ENCODE measurements around the gene DAB2IP.

Gene DAB2IP

GRCh38 chr9:121732389-121732788 is 81.0 kb downstream of the DAB2IP start:
- Histone ChIP-seq H3K27ac (ENCODE audit: low read depth, low read length) (no peak overlapping the region), H4K20me1 (ENCODE audit: low read depth, low read length) (no peaks in the 10 kb centered on the region), H3K79me2 (ENCODE audit: insufficient read depth, low read length) (no peaks in the 10 kb centered on the region), H3K36me3 (ENCODE audit: low read length) (no peaks in the 10 kb centered on the region), H3K27me3 (ENCODE audit: low read length) (no peaks in the 10 kb centered on the region), H3K4me2 (ENCODE audit: low read depth, low read length, poor library complexity, severe bottlenecking) (no peak overlapping the region), H2AFZ (ENCODE audit: low read depth, low read length, severe bottlenecking) (no peak overlapping the region), H3K9me2 (replicated peaks; ENCODE audit: insufficient read depth, low read length) (no peaks in the 10 kb centered on the region), H3K9me3 (ENCODE audit: insufficient read depth, low read length) (no peaks in the 10 kb centered on the region), H3F3A (ENCODE audit: insufficient read depth) (no peaks in the 10 kb centered on the region), H3K4me3 (ENCODE audit: insufficient read depth, low read length, poor library complexity, severe bottlenecking) (no peak overlapping the region), H3K9ac (ENCODE audit: low read length) (no peak overlapping the region)
- TF ChIP-seq EZH2phosphoT487 (conservative IDR thresholded peaks at IDR 0.05; ENCODE audit: low read length) = no peak
- TF ChIP-seq, protein P1, sequence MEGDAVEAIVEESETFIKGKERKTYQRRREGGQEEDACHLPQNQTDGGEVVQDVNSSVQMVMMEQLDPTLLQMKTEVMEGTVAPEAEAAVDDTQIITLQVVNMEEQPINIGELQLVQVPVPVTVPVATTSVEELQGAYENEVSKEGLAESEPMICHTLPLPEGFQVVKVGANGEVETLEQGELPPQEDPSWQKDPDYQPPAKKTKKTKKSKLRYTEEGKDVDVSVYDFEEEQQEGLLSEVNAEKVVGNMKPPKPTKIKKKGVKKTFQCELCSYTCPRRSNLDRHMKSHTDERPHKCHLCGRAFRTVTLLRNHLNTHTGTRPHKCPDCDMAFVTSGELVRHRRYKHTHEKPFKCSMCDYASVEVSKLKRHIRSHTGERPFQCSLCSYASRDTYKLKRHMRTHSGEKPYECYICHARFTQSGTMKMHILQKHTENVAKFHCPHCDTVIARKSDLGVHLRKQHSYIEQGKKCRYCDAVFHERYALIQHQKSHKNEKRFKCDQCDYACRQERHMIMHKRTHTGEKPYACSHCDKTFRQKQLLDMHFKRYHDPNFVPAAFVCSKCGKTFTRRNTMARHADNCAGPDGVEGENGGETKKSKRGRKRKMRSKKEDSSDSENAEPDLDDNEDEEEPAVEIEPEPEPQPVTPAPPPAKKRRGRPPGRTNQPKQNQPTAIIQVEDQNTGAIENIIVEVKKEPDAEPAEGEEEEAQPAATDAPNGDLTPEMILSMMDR (IDR thresholded peaks at IDR 0.05; ENCODE audit: insufficient read depth, low read length, poor library complexity, severe bottlenecking) = no peak

GRCh38 chr9:121732886-121733285 is 81.5 kb downstream of the DAB2IP start:
- Histone ChIP-seq H3K4me3 (ENCODE audit: insufficient read depth, low read length, poor library complexity, severe bottlenecking) (no peak overlapping the region), H3K27me3 (ENCODE audit: low read length) (no peaks in the 10 kb centered on the region), H3K4me2 (ENCODE audit: low read depth, low read length, poor library complexity, severe bottlenecking) (no peak overlapping the region), H3K9ac (ENCODE audit: low read length) (no peak overlapping the region), H3K27ac (ENCODE audit: low read depth, low read length) (no peak overlapping the region), H3K9me3 (ENCODE audit: insufficient read depth, low read length) (no peaks in the 10 kb centered on the region), H2AFZ (ENCODE audit: low read depth, low read length, severe bottlenecking) (no peak overlapping the region), H3F3A (ENCODE audit: insufficient read depth) (no peaks in the 10 kb centered on the region), H4K20me1 (ENCODE audit: low read depth, low read length) (no peaks in the 10 kb centered on the region), H3K36me3 (ENCODE audit: low read length) (no peaks in the 10 kb centered on the region), H3K79me2 (ENCODE audit: insufficient read depth, low read length) (no peaks in the 10 kb centered on the region), H3K9me2 (replicated peaks; ENCODE audit: insufficient read depth, low read length) (no peaks in the 10 kb centered on the region)
- TF ChIP-seq, protein P1 (IDR thresholded peaks at IDR 0.05; ENCODE audit: insufficient read depth, low read length, poor library complexity, severe bottlenecking) = no peak
- TF ChIP-seq EZH2phosphoT487 (conservative IDR thresholded peaks at IDR 0.05; ENCODE audit: low read length) = no peak

DNA sequence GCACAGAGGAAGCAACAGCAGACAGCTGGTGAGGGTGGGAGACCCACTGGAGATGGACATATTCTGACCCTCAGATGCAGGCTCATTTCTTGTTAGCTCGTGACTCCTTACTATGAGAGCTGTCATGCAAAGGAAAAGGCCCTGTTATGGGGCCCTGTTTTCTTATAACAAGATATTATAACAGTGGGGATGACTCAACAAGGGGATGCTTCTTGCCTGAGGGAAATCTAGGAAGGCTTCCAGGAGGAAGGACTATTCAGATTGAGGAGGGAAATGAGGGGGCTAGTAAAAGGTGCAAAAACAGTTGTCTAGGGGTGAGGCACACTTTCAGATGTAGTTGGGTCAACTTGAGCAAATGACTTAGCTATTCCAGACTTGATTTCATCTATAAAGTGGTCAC is 83.0 kb downstream of the DAB2IP start:
- no peaks in the 10 kb centered on the region for H3K9me2 ChIP-seq (replicated peaks; ENCODE audit: insufficient read depth, low read length)
- no peaks in the 10 kb centered on the region for H3K36me3 ChIP-seq (ENCODE audit: low read length)
- no peak overlapping the region for H3K27ac ChIP-seq (ENCODE audit: low read depth, low read length)
- no peak overlapping the region for H2AFZ ChIP-seq (ENCODE audit: low read depth, low read length, severe bottlenecking)
- no peaks in the 10 kb centered on the region for H4K20me1 ChIP-seq (ENCODE audit: low read depth, low read length)
- H3K4me2 ChIP-seq (ENCODE audit: low read depth, low read length, poor library complexity, severe bottlenecking) = no peak overlapping the region
- no peaks in the 10 kb centered on the region for H3K27me3 ChIP-seq (ENCODE audit: low read length)
- H3K9me3 ChIP-seq (ENCODE audit: insufficient read depth, low read length) = no peaks in the 10 kb centered on the region
- H3K79me2 ChIP-seq (ENCODE audit: insufficient read depth, low read length) = no peaks in the 10 kb centered on the region
- H3F3A ChIP-seq (ENCODE audit: insufficient read depth) = no peaks in the 10 kb centered on the region
- TF ChIP-seq, protein P1 (IDR thresholded peaks at IDR 0.05; ENCODE audit: insufficient read depth, low read length, poor library complexity, severe bottlenecking) = no peak
- no peak for TF ChIP-seq EZH2phosphoT487 (conservative IDR thresholded peaks at IDR 0.05; ENCODE audit: low read length)
- H3K9ac ChIP-seq (ENCODE audit: low read length) = no peak overlapping the region
- no peak overlapping the region for H3K4me3 ChIP-seq (ENCODE audit: insufficient read depth, low read length, poor library complexity, severe bottlenecking)
